GM12875 (cell line): ENCODE data around the gene GHRHR.

ENCODE experiments used
- H3K4me3 ChIP-seq: one replicate; pipeline ENCODE4 v1.5.1; 2011; ENCODE audit warnings: low read depth, low read length, control low read depth
- CTCF ChIP-seq: IDR thresholded peaks from 2 replicates; pipeline ENCODE4 v1.5.1; 2011; ENCODE audit warnings: low read depth, mild to moderate bottlenecking, control low read depth, inconsistent platforms, low read length, moderate library complexity, borderline replicate concordance; ENCODE audit not compliant: insufficient read depth

The GHRHR gene

GRCh38 chr7:31017721-31018120 lies 54.0 kb downstream of the GHRHR start:
- TF ChIP-seq CTCF: no peak
- no peak overlapping the region for H3K4me3 ChIP-seq

GRCh38 chr7:31019509-31019908 lies 55.8 kb downstream of the GHRHR start:
- no peak overlapping the region for H3K4me3 ChIP-seq
- no peak for TF ChIP-seq CTCF

GRCh38 chr7:31020161-31020560 lies 56.4 kb downstream of the GHRHR start:
- no peak overlapping the region for H3K4me3 ChIP-seq
- no peak for TF ChIP-seq CTCF

GRCh38 chr7:31020652-31021051 lies 56.9 kb downstream of the GHRHR start:
- TF ChIP-seq CTCF: no peak
- no peak overlapping the region for H3K4me3 ChIP-seq

- TF ChIP-seq CTCF: no peak
- H3K4me3 ChIP-seq: no peak overlapping the region
These were observed 58.4 kb downstream of the GHRHR start for GRCh38 chr7:31022117-31022516.

GRCh38 chr7:31022726-31023125 lies 59.0 kb downstream of the GHRHR start:
- H3K4me3 ChIP-seq: no peak overlapping the region
- no peak for TF ChIP-seq CTCF

- H3K4me3 ChIP-seq: no peak overlapping the region
- TF ChIP-seq CTCF: no peak
These were observed 60.1 kb downstream of the GHRHR start for GRCh38 chr7:31023877-31024276.
